Esophagus squamous epithelium (tissue), 4 donors: ENCODE measurements around the gene GPR183.

Source experiments
- POLR2A ChIP-seq, 4 donors: fragments of 450-650 bp; IDR thresholded peaks; one replicate each; pipeline ENCODE4 v1.6.1; 2017; ENCODE audit warnings: antibody characterized with exemption in 4 of 4, mild to moderate bottlenecking in 4 of 4, moderate library complexity in 3 of 4
- TF ChIP-seq, protein P1 (sequence below), 6 experiments: fragments of 450-650 bp in 4 of 6; fragments of 200-600 bp in 2 of 6; sonication (generic) in 2 of 6; IDR thresholded peaks; one replicate each; pipeline ENCODE4 v1.5.1; 2016 to 2019; ENCODE audit warnings: antibody characterized with exemption in 6 of 6, mild to moderate bottlenecking in 4 of 6, moderate library complexity in 4 of 6

DNA sequence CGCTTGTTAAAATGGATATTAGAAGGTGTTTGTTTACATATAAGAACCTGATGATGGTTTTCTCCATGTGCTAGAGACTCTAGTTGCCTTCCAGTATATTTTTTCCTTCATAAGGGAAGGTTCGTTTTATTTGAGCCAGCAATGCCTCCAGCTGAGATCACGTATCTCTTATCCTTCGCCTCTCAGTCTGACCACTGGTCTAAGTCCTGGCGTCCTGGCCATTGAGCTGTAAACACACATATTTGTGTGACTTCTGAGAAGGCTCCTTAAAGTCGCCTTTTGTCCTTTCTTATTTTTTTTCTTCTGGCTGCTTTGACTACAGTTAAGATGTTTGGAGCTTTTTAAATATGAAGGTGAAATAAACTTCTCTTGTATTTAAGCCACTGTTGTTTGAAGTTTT is 23.7 kb upstream of the GPR183 start:
- TF ChIP-seq, protein P1, sequence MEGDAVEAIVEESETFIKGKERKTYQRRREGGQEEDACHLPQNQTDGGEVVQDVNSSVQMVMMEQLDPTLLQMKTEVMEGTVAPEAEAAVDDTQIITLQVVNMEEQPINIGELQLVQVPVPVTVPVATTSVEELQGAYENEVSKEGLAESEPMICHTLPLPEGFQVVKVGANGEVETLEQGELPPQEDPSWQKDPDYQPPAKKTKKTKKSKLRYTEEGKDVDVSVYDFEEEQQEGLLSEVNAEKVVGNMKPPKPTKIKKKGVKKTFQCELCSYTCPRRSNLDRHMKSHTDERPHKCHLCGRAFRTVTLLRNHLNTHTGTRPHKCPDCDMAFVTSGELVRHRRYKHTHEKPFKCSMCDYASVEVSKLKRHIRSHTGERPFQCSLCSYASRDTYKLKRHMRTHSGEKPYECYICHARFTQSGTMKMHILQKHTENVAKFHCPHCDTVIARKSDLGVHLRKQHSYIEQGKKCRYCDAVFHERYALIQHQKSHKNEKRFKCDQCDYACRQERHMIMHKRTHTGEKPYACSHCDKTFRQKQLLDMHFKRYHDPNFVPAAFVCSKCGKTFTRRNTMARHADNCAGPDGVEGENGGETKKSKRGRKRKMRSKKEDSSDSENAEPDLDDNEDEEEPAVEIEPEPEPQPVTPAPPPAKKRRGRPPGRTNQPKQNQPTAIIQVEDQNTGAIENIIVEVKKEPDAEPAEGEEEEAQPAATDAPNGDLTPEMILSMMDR (IDR thresholded peaks at IDR 0.05) = no peak
- no peak for TF ChIP-seq POLR2A (IDR thresholded peaks at IDR 0.05)
